ENCODE results near the gene C5orf63.

Gene C5orf63

GRCh38 chr5:127085371-127085770 is 12.1 kb upstream of the C5orf63 start:
- TF ChIP-seq ZFX (IDR thresholded peaks at IDR 0.05) (no peak), CTCF (conservative IDR thresholded peaks at IDR 0.05) (no peak)
- H3K27ac ChIP-seq: no peak overlapping the region

GRCh38 chr5:127084656-127085055 is 11.4 kb upstream of the C5orf63 start:
- TF ChIP-seq ZFX (IDR thresholded peaks at IDR 0.05) (no peak), CTCF (conservative IDR thresholded peaks at IDR 0.05) (no peak)
- no peak overlapping the region for H3K27ac ChIP-seq

GRCh38 chr5:127083711-127084110 is 10.4 kb upstream of the C5orf63 start:
- no peak overlapping the region for H3K27ac ChIP-seq

GRCh38 chr5:127079994-127080491 is 6.7 kb upstream of the C5orf63 start:
- TF ChIP-seq CTCF (conservative IDR thresholded peaks at IDR 0.05) (no peak), ZFX (IDR thresholded peaks at IDR 0.05) (no peak)
- H3K27ac ChIP-seq: no peak overlapping the region

More at GRCh38 chr5:127083711-127084110, 10.4 kb upstream of the C5orf63 start:
- TF ChIP-seq ZFX (IDR thresholded peaks at IDR 0.05) (no peak), CTCF (conservative IDR thresholded peaks at IDR 0.05) (no peak)

GRCh38 chr5:127077366-127077765 is 4.1 kb upstream of the C5orf63 start:
- H3K27ac ChIP-seq: no peak overlapping the region
- TF ChIP-seq CTCF (conservative IDR thresholded peaks at IDR 0.05) (no peak), ZFX (IDR thresholded peaks at IDR 0.05) (no peak)

GRCh38 chr5:127076315-127077129 is 3.2 kb upstream of the C5orf63 start:
- no peak overlapping the region for H3K27ac ChIP-seq
- TF ChIP-seq CTCF (conservative IDR thresholded peaks at IDR 0.05) (no peak), ZFX (IDR thresholded peaks at IDR 0.05) (no peak)

GRCh38 chr5:127074466-127074865 is 1.2 kb upstream of the C5orf63 start:
- TF ChIP-seq CTCF (conservative IDR thresholded peaks at IDR 0.05) (no peak), ZFX (IDR thresholded peaks at IDR 0.05) (no peak)

More at GRCh38 chr5:127074466-127074865, 1.2 kb upstream of the C5orf63 start:
- no peak overlapping the region for H3K27ac ChIP-seq
